Non-pigmented ciliary epithelial cell (primary cell): ENCODE measurements around the gene GRIN2D.

ENCODE experiments used
- DNase-seq: peaks from one replicate; pipeline ENCODE4 v3.0.0-alpha.2; 2010; ENCODE audit warnings: low read depth

Gene GRIN2D

GRCh38 chr19:48442116-48443035 lies 48.9 kb downstream of the GRIN2D start:
- DNase-seq = no peak

GRCh38 chr19:48443256-48443655 lies 49.8 kb downstream of the GRIN2D start:
- no peak for DNase-seq
